Lower leg skin (tissue), 3 donors: ENCODE data around the gene BRD3.

Source experiments
- CTCF ChIP-seq, 3 donors: fragments of 450-650 bp; IDR thresholded peaks; one replicate each; pipeline ENCODE4 v1.5.1; 2016; ENCODE audit warnings: antibody characterized with exemption in 3 of 3, mild to moderate bottlenecking in 3 of 3, moderate library complexity in 2 of 3
- POLR2A ChIP-seq, 2 donors: fragments of 450-650 bp; IDR thresholded peaks; one replicate each; pipeline ENCODE4 v1.6.1; 2016 to 2017; ENCODE audit warnings: antibody characterized with exemption in 2 of 2, mild to moderate bottlenecking in 1 of 2, moderate library complexity in 1 of 2

DNA sequence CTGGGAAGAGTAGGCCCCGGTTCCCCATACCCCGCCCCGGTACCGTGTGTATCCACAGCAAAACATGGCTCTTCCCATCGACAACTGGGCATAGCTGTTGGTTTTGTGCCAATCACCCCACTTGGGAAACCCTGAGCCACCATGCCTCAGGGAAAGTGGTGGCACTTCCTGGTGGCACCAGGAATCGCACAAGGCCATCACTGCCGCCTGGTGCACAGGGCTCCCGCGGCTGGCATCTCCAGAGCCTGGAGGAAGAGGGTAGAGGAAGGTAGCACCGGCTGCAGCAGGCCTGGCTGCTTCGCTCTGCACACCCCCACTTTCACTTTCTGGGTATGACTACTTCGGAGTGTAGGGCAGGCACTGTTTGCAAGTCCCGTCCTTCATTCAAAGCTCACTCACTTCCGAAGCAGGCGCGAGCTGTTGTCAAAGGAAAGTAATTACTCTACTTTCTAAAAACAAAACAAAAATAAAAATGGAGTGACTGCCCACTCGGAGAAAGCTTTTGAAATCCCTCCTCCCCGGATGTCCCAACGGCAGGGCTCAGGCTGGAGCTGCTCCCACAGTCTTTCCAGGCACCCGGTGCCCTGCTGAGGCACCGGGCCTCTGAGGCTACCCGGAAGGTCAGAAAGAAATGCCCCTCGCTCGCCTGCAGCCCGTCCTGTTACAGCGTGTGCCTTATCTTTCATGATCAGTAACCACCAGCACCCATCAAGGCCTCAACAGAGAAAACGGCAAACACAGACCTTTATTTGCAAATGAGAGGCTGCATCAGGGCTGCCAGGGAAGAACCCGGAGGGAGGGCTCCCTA, 2.0 kb downstream of the BRD3 start:
- no peak for TF ChIP-seq CTCF (IDR thresholded peaks at IDR 0.05)
- no peak for TF ChIP-seq POLR2A (IDR thresholded peaks at IDR 0.05)
